NB4 (cell line): ENCODE measurements around the gene PTF1A.
"Not testable (repeated sequence)": the region's sequence is repeated elsewhere in the genome, so short reads cannot be mapped to it uniquely, and the experiment has no call there.

Experiments used
- DNase-seq: peaks from one replicate; pipeline ENCODE4 v3.0.0; 2010; ENCODE audit warnings: low read depth
- H3K4me3 ChIP-seq: one replicate; pipeline ENCODE4 v1.5.1; 2011; ENCODE audit warnings: mild to moderate bottlenecking, low read depth, low read length, moderate library complexity
- MYC ChIP-seq: IDR thresholded peaks from 2 replicates; pipeline ENCODE4 v1.6.1; 2011; ENCODE audit warnings: low read depth, low read length
- POLR2A ChIP-seq: IDR thresholded peaks from 2 replicates; pipeline ENCODE4 v1.6.1; 2011; ENCODE audit warnings: mild to moderate bottlenecking; ENCODE audit not compliant: insufficient read length; ENCODE audit errors: extremely low read depth
- TF ChIP-seq, protein P1 (sequence below): IDR thresholded peaks from one replicate; pipeline ENCODE4 v1.5.1; 2012; ENCODE audit warnings: low read depth, low read length
- TF ChIP-seq, protein P2 (sequence below): IDR thresholded peaks from 2 replicates; pipeline ENCODE4 v1.6.1; 2011; ENCODE audit warnings: low read depth, low read length

Gene PTF1A

GRCh38 chr10:23204773-23205172 lies 12.7 kb downstream of the PTF1A start:
- no peak overlapping the region for H3K4me3 ChIP-seq
- no peak for DNase-seq
- TF ChIP-seq MYC (no peak), POLR2A (no peak)
- TF ChIP-seq, protein P1, sequence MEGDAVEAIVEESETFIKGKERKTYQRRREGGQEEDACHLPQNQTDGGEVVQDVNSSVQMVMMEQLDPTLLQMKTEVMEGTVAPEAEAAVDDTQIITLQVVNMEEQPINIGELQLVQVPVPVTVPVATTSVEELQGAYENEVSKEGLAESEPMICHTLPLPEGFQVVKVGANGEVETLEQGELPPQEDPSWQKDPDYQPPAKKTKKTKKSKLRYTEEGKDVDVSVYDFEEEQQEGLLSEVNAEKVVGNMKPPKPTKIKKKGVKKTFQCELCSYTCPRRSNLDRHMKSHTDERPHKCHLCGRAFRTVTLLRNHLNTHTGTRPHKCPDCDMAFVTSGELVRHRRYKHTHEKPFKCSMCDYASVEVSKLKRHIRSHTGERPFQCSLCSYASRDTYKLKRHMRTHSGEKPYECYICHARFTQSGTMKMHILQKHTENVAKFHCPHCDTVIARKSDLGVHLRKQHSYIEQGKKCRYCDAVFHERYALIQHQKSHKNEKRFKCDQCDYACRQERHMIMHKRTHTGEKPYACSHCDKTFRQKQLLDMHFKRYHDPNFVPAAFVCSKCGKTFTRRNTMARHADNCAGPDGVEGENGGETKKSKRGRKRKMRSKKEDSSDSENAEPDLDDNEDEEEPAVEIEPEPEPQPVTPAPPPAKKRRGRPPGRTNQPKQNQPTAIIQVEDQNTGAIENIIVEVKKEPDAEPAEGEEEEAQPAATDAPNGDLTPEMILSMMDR = no peak
- TF ChIP-seq, protein P2, sequence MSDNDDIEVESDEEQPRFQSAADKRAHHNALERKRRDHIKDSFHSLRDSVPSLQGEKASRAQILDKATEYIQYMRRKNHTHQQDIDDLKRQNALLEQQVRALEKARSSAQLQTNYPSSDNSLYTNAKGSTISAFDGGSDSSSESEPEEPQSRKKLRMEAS = no peak

- no peak for TF ChIP-seq POLR2A
- TF ChIP-seq, protein P2 = no peak
- TF ChIP-seq, protein P1 = no peak
- TF ChIP-seq MYC = no peak
- no peak for DNase-seq
- no peak overlapping the region for H3K4me3 ChIP-seq
These were observed 14.0 kb downstream of the PTF1A start for GRCh38 chr10:23205972-23206642.

GRCh38 chr10:23217471-23217870 lies 25.4 kb downstream of the PTF1A start:
- H3K4me3 ChIP-seq = no peak overlapping the region
- DNase-seq = no peak
- TF ChIP-seq MYC = no peak
- no peak for TF ChIP-seq POLR2A

DNA sequence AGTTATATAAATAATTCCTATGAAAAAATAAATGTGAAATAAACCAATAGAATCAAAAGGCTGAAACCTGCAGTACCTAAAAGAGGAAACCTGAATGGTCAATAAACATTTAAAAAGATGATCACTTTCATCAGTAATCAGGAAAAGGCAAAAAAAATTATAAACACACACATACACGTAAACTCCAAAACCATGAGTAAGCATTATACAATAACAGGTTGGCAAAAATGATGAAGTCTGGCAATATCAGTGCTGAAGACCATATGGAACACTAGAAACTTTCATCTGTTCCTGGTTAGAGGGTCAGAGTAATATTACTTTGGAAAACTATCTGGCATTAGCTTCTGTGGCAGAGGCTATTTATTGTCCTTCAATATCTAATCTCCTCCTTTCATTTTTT lies 38.5 kb downstream of the PTF1A start:
- TF ChIP-seq, protein P1 = no peak
- no peak for TF ChIP-seq MYC
- TF ChIP-seq POLR2A = no peak
- TF ChIP-seq, protein P2 = no peak
- H3K4me3 ChIP-seq = no peak overlapping the region
- no peak for DNase-seq

GRCh38 chr10:23238015-23238414 lies 45.9 kb downstream of the PTF1A start:
- TF ChIP-seq, protein P1 = no peak
- TF ChIP-seq MYC (no peak), POLR2A (no peak)
- TF ChIP-seq, protein P2 = no peak
- DNase-seq = no peak

GRCh38 chr10:23241779-23242178 lies 49.7 kb downstream of the PTF1A start:
- not testable (repeated sequence) for DNase-seq, H3K4me3 ChIP-seq

More at GRCh38 chr10:23238015-23238414, 45.9 kb downstream of the PTF1A start:
- no peak overlapping the region for H3K4me3 ChIP-seq
